Measurements from ENCODE around the gene COG7. TPM values are rescaled to one million over a fixed set of nuclear protein-coding genes. Genes with fewer than 3 reads are reported as not detected.
A peak's percentile ranks its signal among the peaks of the same experiment; 100 is the strongest.

COG7 gene
- total and polyA plus RNA-seq, 2 donors (not counting 1 experiment from before 2014, with no cell fraction given), result 17.5 to 20.9 TPM

DNA sequence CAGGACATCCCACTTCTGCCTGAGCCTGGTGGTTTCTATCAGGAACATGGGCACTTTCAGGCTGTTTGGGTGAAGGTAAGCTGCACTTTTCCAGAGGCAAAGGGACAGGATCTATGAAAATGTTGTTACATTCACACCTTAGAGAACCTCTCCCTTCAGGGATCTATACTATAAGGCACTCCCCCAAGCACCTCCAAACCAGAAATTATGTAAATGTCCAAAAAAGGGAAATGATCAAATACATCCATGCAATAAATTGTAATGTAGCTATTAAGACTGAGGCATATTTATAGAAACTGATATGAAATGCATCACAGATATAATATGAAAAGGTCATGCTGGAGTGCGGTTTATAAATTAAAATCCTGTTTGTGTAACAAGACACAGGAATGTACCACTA is 23.3 kb upstream of the COG7 start:
- no peaks in the 10 kb centered on the region for H3K4me1 ChIP-seq (ENCODE audit: control insufficient read depth, extremely low read depth, insufficient read depth, low read length)
- H3K27ac ChIP-seq (ENCODE audit: insufficient read depth, low read length), result no peak overlapping the region
- H3K27me3 ChIP-seq (ENCODE audit: control insufficient read depth, insufficient read depth, low read length), result no peaks in the 10 kb centered on the region
- no peaks in the 10 kb centered on the region for H3K79me2 ChIP-seq (ENCODE audit: control insufficient read depth, insufficient read depth, low read length)
- no peaks in the 10 kb centered on the region for H3K9me3 ChIP-seq (ENCODE audit: control insufficient read depth, insufficient read depth, low read depth, low read length)
- H3K36me3 ChIP-seq (ENCODE audit: control insufficient read depth, insufficient read depth, low read length), result peaks cover 14% of the 10 kb centered on the region
- no peak for DNase-seq (ENCODE audit: low read depth in 2 of 2)
- no peak overlapping the region for H3K4me2 ChIP-seq (ENCODE audit: extremely low read depth, insufficient read depth, low read length)
- H3K9ac ChIP-seq (ENCODE audit: insufficient read depth, low read length), result no peak overlapping the region
- H3K4me3 ChIP-seq (replicated peaks in 1 of 4; ENCODE audit: control extremely low read depth in 1 of 4, insufficient read depth in 1 of 4, low read depth in 3 of 4, low read length in 4 of 4), result no peak overlapping the region
- no peak for TF ChIP-seq EZH2 (IDR thresholded peaks at IDR 0.05; ENCODE audit: low read length, missing control alignments)
- TF ChIP-seq, protein P1, sequence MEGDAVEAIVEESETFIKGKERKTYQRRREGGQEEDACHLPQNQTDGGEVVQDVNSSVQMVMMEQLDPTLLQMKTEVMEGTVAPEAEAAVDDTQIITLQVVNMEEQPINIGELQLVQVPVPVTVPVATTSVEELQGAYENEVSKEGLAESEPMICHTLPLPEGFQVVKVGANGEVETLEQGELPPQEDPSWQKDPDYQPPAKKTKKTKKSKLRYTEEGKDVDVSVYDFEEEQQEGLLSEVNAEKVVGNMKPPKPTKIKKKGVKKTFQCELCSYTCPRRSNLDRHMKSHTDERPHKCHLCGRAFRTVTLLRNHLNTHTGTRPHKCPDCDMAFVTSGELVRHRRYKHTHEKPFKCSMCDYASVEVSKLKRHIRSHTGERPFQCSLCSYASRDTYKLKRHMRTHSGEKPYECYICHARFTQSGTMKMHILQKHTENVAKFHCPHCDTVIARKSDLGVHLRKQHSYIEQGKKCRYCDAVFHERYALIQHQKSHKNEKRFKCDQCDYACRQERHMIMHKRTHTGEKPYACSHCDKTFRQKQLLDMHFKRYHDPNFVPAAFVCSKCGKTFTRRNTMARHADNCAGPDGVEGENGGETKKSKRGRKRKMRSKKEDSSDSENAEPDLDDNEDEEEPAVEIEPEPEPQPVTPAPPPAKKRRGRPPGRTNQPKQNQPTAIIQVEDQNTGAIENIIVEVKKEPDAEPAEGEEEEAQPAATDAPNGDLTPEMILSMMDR (conservative IDR thresholded peaks at IDR 0.05 in 1 of 2, IDR thresholded peaks at IDR 0.05 in 1 of 2; ENCODE audit: low read depth in 1 of 2, low read length in 2 of 2), result no peak
- no peaks in the 10 kb centered on the region for H4K20me1 ChIP-seq (ENCODE audit: control insufficient read depth, extremely low read depth, insufficient read depth, low read length)
- H2AFZ ChIP-seq (ENCODE audit: low read length), result no peak overlapping the region

DNA sequence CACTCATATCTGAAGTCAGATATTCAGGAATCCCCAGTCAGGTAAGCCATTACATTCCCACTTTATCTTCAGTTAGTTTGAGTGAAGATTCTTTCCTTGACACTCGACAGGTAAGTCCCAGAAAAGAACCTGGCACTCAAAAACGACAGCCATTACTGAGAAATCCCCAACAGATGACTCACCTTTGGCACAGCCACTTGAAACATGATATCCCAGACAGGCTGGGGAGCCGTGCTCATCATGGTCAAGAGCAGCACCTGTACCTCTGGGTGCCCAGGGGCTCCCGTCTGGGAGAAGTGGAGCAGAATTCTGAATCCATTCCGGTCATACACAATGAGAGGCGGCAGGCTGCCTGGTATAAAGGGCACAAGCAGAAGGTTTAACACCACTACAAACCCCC is 16.8 kb upstream of the COG7 start:
- Histone ChIP-seq H3K4me1 (ENCODE audit: control insufficient read depth, extremely low read depth, insufficient read depth, low read length) (peaks cover 7% of the 10 kb centered on the region), H3K27me3 (ENCODE audit: control insufficient read depth, insufficient read depth, low read length) (no peaks in the 10 kb centered on the region), H4K20me1 (ENCODE audit: control insufficient read depth, extremely low read depth, insufficient read depth, low read length) (no peaks in the 10 kb centered on the region), H3K27ac (ENCODE audit: insufficient read depth, low read length) (no peak overlapping the region), H3K9ac (ENCODE audit: insufficient read depth, low read length) (no peak overlapping the region), H3K4me2 (ENCODE audit: extremely low read depth, insufficient read depth, low read length) (no peak overlapping the region), H2AFZ (ENCODE audit: low read length) (no peak overlapping the region), H3K9me3 (ENCODE audit: control insufficient read depth, insufficient read depth, low read depth, low read length) (no peaks in the 10 kb centered on the region), H3K79me2 (ENCODE audit: control insufficient read depth, insufficient read depth, low read length) (no peaks in the 10 kb centered on the region), H3K4me3 (replicated peaks in 1 of 4; ENCODE audit: control extremely low read depth in 1 of 4, insufficient read depth in 1 of 4, low read depth in 3 of 4, low read length in 4 of 4) (no peak overlapping the region), H3K36me3 (ENCODE audit: control insufficient read depth, insufficient read depth, low read length) (peaks cover 8% of the 10 kb centered on the region)
- peak; percentile 11 to 46 for DNase-seq (ENCODE audit: low read depth in 2 of 2)
- TF ChIP-seq, protein P1 (conservative IDR thresholded peaks at IDR 0.05 in 1 of 2, IDR thresholded peaks at IDR 0.05 in 1 of 2; ENCODE audit: low read depth in 1 of 2, low read length in 2 of 2), result no peak
- TF ChIP-seq EZH2 (IDR thresholded peaks at IDR 0.05; ENCODE audit: low read length, missing control alignments), result no peak

DNA sequence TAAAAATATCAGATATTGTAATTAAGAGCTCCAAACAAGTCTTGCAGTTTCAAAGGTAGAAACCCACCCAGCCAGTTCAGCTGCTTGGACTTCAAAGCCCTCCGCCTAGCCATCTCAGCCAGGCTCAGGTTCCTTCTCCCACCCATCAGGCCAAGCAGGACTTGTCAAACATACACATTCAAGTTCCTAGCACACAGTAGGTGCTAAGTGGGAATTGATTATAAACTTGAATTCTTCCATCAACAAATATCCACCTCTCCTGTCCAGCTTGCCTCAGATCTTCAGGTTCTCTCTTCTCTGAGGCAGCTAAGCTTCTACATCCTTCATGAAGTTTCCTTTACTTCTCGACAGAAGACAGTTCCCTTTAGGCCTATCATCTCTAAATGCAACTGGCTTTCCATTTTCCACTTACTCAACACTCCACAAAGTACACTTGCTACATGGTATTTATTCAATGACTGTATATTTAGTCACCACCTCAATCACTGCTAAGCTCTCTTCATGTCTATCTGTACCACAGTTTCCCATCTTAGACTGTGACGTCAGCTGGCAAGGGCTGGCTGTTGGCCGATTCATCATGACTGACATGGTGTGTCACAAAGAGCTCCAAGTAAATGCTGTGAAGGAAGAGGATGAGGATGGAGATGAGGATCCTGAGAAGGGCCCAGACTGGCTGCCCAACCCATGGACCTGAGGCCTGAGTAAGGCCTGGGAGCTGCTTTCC is 13.3 kb upstream of the COG7 start:
- no peak for TF ChIP-seq EZH2 (IDR thresholded peaks at IDR 0.05; ENCODE audit: low read length, missing control alignments)
- TF ChIP-seq, protein P1 (conservative IDR thresholded peaks at IDR 0.05 in 1 of 2, IDR thresholded peaks at IDR 0.05 in 1 of 2; ENCODE audit: low read depth in 1 of 2, low read length in 2 of 2), result no peak
- Histone ChIP-seq H3K4me2 (ENCODE audit: extremely low read depth, insufficient read depth, low read length) (no peak overlapping the region), H3K9ac (ENCODE audit: insufficient read depth, low read length) (no peak overlapping the region), H3K27ac (ENCODE audit: insufficient read depth, low read length) (peak overlapping the region; percentile 57), H4K20me1 (ENCODE audit: control insufficient read depth, extremely low read depth, insufficient read depth, low read length) (no peaks in the 10 kb centered on the region), H3K9me3 (ENCODE audit: control insufficient read depth, insufficient read depth, low read depth, low read length) (no peaks in the 10 kb centered on the region), H3K4me1 (ENCODE audit: control insufficient read depth, extremely low read depth, insufficient read depth, low read length) (peaks cover 7% of the 10 kb centered on the region), H3K79me2 (ENCODE audit: control insufficient read depth, insufficient read depth, low read length) (no peaks in the 10 kb centered on the region), H3K27me3 (ENCODE audit: control insufficient read depth, insufficient read depth, low read length) (no peaks in the 10 kb centered on the region), H3K36me3 (ENCODE audit: control insufficient read depth, insufficient read depth, low read length) (peaks cover 8% of the 10 kb centered on the region), H2AFZ (ENCODE audit: low read length) (no peak overlapping the region), H3K4me3 (replicated peaks in 1 of 4; ENCODE audit: control extremely low read depth in 1 of 4, insufficient read depth in 1 of 4, low read depth in 3 of 4, low read length in 4 of 4) (no peak overlapping the region)
- DNase-seq (ENCODE audit: low read depth in 2 of 2), result peak; percentile 76 to 83
